HG02798 (cell line): ENCODE measurements around the gene ZSWIM9.
A peak's percentile ranks its signal among the peaks of the same experiment; 100 is the strongest.

ENCODE experiments used
- ATAC-seq: cut with Tn5 transposase; IDR thresholded peaks from one replicate; pipeline ENCODE4 v1.9.1; 2021; ENCODE audit warnings: mild to moderate bottlenecking; ENCODE audit not compliant: unreplicated experiment, poor library complexity

The ZSWIM9 gene

DNA sequence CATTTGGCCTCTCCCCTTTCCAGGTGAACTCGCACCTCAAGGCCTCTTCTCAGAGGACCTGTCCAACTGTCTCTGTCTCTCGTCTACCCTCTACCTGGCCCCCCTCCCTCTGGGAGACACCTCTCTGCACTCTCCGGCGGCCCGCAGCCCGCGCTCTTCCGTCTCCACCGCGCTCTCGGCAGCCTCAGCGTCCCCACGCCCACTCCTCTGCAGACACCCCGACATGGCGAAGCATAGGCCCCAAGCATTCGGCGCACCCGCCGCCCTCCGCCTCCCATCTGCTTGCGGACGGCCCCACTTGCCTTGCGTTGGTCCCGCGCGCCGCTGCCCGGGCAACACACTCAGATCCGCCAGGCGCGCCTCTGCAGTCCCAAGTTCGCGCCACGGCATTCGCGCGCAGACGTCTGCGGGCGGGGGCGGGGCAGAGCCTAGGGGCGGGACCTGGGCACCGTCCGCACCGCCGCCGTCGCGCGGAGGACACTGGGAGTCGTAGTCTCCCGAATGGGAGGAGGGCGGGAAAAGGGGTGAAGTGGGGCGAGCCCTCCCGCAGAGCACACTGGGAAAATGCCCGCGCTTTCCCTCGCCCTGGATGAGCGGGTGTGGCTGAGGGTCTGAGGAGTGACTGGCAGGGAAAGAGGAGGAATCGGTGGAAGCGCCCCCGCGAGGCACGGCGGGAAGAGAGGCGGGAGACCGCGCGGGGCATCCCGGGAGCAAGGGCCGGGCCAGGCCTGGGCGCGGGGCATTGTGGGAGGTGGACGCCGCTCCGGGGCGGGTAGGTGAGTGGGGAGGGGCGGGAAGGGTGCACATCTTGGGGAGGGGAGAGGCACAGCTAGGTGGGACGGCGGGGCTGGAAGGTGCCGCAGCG, at the start of gene ZSWIM9, which contains the start of gene LIG1:
Gene ZSWIM9 (plus strand): TSS at position 742 of the 865 bp plus-strand sequence. CDS start 1,123 bp downstream, outside the sequence.
Gene LIG1 (minus strand): TSS at position 406 of the 865 bp plus-strand sequence. CDS start 4,778 bp downstream, outside the sequence.
- peak; percentile 86 for ATAC-seq

DNA sequence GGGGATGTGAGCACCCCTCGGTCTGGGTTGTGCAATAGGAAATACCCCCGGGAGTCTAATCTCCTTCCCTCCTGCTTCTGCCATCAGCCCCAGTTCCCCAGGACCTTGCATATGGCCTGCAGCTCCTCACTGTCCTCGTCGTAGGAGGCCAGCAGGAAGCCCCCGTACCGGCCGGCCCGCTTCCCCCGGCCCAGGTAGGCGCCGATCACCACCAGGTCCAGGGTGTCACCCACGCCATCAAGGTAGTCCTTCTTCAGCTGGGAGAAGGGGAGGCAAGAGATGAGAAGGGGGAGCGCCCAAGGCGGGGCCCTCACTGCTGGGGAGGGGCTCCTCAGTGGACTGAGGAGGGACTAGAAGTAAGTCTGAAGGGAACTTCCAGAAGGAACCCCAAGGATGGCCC, 49.4 kb upstream of the ZSWIM9 start:
- no peak for ATAC-seq

DNA sequence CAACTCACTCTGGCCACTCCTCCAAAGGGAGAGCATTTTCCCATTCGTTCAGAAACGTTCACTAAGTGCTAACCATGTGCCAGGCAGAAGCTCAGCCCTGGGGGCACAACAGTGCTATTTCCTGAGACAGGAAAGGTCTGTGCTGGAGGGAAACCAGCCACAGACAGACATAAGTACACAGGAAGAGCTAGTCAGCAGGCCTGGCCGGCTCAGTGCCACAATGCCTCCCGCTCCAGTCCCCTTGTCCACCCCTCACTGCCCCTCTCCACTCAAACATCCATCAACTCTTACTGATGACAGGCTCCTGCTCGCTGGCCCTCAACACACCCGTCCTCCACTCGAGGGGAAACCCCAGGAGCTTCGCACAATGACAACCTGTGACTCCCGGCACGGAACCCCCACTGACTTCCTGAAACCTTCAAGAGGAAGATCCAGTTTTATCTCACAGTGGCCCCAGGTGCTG, 48.5 kb upstream of the ZSWIM9 start:
- no peak for ATAC-seq

DNA sequence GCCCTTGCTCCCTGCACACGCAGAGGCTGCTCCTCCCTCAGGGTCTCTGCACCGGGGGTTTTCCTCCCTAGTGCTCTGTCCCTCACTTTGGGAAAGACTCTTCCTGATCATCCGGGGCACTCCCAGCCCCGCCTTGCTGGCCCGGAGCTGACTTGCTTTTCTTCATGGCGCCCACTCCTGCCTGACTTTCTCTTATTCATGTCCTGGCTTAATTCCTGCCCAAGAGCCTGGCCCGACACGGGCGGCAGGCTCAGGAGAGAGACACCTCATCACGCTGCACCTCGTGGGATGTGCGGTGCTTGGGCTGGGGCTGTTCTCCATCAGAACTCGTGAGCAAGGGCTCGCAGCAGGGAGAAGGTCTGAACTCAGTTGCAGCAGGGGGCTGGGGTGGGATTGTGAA, 48.1 kb upstream of the ZSWIM9 start:
- no peak for ATAC-seq

DNA sequence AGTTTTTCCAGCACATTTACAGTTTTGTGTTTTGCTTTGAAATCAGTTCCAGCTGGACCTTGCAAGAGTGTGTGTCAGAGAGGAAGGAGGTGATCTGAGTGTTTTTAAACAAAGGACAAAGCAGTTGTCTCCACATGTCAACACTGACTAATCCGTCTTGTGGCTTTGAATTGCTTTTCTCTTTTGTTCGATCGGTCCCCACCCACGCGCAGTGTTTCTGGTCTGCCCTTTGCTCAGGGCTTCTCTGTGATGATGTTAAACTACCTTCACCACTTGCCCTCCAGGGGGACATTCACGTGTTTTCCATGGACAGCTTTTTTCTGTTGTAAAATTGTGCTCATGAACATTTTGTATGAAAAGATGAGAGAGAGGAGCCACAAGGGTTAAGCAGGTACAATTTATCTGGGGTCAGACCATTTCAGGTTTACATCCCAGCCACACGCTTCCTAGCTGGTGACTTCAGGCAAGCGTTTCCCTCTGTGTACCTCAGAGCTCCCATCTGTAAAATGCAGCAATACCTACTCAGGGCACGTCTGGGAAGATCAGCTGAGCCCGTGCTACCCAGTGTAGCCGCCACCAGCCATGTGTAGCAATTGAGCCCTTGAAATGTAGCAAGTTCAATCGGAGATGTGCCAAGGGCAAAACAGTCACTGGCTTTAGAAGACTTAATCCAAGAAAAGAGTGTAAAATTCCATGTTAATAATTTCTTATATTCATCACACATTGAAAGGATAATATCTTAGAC, 46.4 kb upstream of the ZSWIM9 start:
- no peak for ATAC-seq

DNA sequence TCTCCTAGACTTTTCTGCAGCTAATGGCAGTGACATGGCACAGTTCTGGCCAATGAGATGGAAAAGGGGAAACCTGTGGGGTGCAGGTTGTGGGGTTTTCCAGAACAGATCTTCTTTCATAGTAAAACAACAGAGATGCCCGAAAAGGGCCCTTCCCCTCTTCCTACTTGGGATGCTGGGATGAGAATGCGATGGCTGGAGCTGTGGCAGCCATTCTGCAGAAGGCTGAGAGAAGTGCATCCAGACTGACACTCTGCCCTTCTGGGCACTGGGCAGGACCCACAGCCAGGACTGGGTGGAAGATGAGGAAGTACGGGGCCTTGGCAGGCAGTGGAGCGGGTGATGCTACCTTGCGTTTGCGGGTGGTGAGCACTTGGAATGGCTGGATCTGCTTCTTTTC, 42.9 kb upstream of the ZSWIM9 start:
- ATAC-seq: no peak

DNA sequence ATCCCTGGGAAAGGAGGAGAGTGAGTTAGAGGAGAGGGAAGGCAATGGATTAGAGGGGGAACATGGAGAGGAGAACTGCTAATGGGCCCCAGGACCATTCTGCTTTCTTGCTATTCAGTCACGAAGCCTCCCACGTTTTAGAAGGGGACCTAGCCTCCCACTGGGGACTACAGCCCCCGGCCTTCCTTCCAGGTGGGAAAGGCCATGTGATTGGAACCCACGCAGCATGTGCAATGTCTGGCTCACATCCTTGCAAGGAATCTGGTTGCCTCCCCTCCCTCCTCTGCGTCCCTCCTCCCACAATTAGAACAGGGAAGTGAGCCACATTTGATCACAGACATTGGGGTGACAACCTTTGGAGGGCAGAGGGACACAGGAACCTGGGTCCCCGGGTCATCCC, 37.4 kb upstream of the ZSWIM9 start:
- ATAC-seq: no peak

DNA sequence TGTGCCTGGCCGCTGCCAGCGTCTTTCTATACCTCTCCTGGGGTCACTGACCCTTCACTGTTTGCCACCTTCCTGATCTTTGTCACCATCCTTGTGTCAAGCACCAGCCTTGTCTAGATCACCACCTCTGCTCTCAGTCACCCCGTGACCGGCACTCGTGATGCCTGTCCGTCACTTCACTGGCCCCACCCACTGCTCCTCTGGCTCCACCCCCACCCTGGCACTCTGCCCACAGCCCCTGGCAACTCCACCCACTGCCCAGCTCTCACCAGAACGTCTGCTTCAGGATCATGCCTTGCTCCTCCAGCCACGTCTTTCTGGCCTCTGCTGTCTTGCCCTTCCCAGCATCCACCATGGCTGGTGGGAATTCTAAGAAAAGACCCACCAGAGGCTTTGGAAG, 35.1 kb upstream of the ZSWIM9 start:
- ATAC-seq: no peak

- ATAC-seq: no peak
Measured at GRCh38 chr19:48136547-48136946, 33.9 kb upstream of the ZSWIM9 start.

GRCh38 chr19:48137411-48137810, 33.1 kb upstream of the ZSWIM9 start:
- no peak for ATAC-seq

DNA sequence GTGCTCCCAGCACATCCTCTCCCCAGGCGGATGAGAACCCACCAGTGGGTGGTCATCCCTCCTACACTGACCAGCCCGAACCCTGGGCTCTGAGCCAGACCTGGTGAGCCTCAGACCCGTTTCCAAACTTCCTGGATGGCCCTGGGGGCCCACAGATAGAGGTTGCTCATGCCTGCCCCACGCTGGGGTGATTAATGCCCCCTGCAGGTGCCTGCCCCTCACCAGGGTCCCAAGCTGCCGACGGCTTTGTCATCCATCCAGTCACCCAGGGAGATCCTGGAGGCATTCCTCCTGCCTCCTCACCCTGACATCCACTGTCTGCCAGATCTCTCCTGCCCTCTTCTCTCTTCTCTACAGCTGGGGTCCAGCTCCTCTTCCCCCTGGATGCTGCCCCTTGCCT, 31.4 kb upstream of the ZSWIM9 start:
- no peak for ATAC-seq

DNA sequence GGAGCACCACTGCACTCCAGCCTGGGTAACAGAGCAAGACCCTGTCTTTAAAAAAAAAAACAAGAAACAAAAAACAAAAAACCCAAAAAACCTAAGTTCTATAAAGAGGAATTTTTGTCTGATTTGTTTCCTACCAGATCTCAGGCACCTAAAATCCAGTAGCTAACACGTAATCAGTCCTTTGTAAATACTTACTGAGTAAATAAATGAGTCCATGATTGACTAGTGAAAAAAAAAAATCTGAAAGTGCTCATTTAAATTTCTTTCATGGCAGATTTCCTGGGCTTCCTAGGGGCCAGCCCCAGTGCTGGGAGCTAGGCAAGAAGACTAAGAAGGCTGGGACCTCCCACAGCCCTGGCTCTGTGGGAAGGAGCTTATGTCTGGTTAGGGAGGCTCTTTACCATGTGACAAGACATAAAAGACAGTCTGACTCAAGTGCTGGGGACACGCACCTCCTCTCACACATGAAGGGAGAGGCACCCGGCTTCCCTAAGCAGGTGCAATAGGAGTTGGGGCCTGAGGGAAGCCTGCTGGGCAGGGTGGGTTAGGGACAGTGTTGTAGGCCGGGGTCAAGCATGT, 22.8 kb upstream of the ZSWIM9 start:
- ATAC-seq: no peak

- no peak for ATAC-seq
Measured at GRCh38 chr19:48148576-48148975, 21.9 kb upstream of the ZSWIM9 start.

GRCh38 chr19:48149430-48149829, 21.1 kb upstream of the ZSWIM9 start:
- no peak for ATAC-seq

- no peak for ATAC-seq
Measured at GRCh38 chr19:48152551-48152950, 17.9 kb upstream of the ZSWIM9 start.

- ATAC-seq: no peak
Measured at GRCh38 chr19:48154003-48154402, 16.5 kb upstream of the ZSWIM9 start.

DNA sequence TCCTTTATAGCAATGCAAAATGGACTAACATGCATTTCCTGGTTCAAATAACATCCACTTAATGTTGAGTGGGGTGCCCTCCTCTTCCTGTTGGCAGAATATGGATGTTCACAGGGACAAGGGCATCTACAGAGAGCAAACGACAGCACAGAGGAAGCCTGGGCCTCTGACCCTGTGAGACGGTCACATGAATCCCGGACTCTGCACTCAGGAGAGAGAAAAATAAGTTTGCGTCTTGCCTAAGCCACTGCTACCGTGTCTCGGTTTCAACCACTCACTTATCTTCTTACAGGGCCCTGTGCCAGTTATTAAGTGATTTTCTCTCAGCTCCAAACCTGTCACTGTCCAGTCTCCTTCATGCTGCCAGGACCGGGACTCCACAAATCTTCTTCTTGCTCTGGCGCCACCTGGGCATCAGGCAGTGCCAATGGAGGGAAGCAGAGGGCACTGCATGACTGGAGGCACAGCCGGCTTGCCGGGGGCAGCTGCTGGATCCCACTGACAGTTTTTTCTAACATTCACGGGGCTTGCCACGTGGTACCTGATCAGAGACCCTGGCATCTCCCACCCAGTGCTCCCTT, 12.2 kb upstream of the ZSWIM9 start:
- no peak for ATAC-seq

DNA sequence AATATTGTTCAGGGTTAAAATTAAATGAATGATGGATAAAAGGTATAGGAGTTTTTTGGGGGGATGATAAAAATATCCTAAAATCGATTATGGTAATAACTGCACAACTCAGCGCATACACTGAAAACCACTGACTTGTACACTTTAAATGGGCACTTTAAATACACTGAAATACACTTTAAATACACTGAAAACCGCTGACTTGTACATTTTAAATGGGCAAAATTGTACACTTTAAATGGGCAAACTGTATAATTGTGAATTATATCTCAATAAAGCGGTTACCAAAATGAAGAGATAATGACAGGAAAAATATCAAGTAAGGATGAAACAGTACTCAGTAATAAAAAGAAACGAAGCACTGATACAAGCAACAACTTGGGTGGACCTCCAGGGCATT, 1.8 kb upstream of the ZSWIM9 start:
- ATAC-seq: no peak

GRCh38 chr19:48169578-48169938, 922 bp upstream of the ZSWIM9 start:
- ATAC-seq: peak; percentile 14

- no peak for ATAC-seq
Measured at GRCh38 chr19:48170817-48171347, 402 bp downstream of the ZSWIM9 start.
